ENCODE data around the gene ZNF586.
"Not testable (repeated sequence)": the region's sequence is repeated elsewhere in the genome, so short reads cannot be mapped to it uniquely, and the experiment has no call there.

DNA sequence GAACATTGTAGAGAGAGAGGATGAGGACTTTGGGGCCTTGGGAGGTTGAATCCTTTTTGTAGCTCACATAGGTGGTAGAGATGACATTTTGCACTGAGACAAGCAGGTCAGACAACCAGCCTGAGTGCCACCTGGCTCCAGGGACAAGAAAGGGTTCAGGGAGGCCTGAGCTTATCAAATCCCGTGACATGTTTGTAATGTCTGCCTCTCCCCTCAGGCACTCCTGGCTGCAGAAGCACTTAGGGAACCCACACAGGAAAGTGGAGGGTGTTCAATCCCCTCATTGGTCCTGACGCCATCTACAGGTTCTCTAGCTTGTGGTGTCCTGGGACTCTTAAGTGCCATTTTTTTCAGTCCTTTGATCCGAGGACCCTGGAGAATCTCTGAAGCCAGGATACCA, 51.6 kb downstream of the ZNF586 start:
- not testable (repeated sequence) for TF ChIP-seq POLR2AphosphoS5, POLR2A (IDR thresholded peaks at IDR 0.05)
- TF ChIP-seq, protein P1, sequence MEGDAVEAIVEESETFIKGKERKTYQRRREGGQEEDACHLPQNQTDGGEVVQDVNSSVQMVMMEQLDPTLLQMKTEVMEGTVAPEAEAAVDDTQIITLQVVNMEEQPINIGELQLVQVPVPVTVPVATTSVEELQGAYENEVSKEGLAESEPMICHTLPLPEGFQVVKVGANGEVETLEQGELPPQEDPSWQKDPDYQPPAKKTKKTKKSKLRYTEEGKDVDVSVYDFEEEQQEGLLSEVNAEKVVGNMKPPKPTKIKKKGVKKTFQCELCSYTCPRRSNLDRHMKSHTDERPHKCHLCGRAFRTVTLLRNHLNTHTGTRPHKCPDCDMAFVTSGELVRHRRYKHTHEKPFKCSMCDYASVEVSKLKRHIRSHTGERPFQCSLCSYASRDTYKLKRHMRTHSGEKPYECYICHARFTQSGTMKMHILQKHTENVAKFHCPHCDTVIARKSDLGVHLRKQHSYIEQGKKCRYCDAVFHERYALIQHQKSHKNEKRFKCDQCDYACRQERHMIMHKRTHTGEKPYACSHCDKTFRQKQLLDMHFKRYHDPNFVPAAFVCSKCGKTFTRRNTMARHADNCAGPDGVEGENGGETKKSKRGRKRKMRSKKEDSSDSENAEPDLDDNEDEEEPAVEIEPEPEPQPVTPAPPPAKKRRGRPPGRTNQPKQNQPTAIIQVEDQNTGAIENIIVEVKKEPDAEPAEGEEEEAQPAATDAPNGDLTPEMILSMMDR (IDR thresholded peaks at IDR 0.05) = not testable (repeated sequence)

All from upper lobe of left lung (tissue), 4 donors.